Neural cell (in vitro differentiated cells): Measurements from ENCODE around the gene ERC2. TPM values are rescaled to one million over a fixed set of nuclear protein-coding genes. Genes with fewer than 3 reads are reported as not detected.

Source experiments
- H2AFZ ChIP-seq: fragments of 200-600, 300-800 bp; sonication (generic), shearing (Covaris generic); 2 replicates; pipeline ENCODE4 v1.6.0; 2014; ENCODE audit warnings: low read depth, mild to moderate bottlenecking, antibody characterized with exemption, low read length, moderate library complexity
- H3F3A ChIP-seq: fragments of 200-600 bp; shearing (Covaris generic); 2 replicates; pipeline ENCODE4 v1.6.1; 2016; ENCODE audit warnings: mild to moderate bottlenecking, moderate library complexity, mixed read lengths, antibody characterized with exemption, low read length; ENCODE audit not compliant: insufficient read depth, poor library complexity, severe bottlenecking
- H3K27ac ChIP-seq: fragments of 200-600, 300-800 bp; sonication (generic), shearing (Covaris generic); 2 replicates; pipeline ENCODE4 v1.5.1; 2014; ENCODE audit warnings: mild to moderate bottlenecking, low read length, moderate library complexity
- H3K27me3 ChIP-seq: fragments of 300-800, 200-600 bp; sonication (generic), shearing (Covaris generic); 2 replicates; pipeline ENCODE4 v1.6.0; 2014; ENCODE audit warnings: mild to moderate bottlenecking, low read depth, low read length, moderate library complexity; ENCODE audit not compliant: insufficient read depth
- H3K36me3 ChIP-seq: fragments of 300-800, 200-600 bp; sonication (generic), shearing (Covaris generic); 2 replicates; pipeline ENCODE4 v1.5.1; 2014; ENCODE audit warnings: mild to moderate bottlenecking, antibody characterized with exemption, low read length, moderate library complexity; ENCODE audit not compliant: insufficient read depth
- H3K4me2 ChIP-seq: fragments of 300-800, 200-600 bp; sonication (generic), shearing (Covaris generic); 2 replicates; pipeline ENCODE4 v1.6.0; 2014; ENCODE audit warnings: mild to moderate bottlenecking, low read length
- H3K4me3 ChIP-seq: fragments of 300-800, 200-600 bp; sonication (generic), shearing (Covaris generic); 2 replicates; pipeline ENCODE4 v1.5.1; 2014; ENCODE audit warnings: mild to moderate bottlenecking, low read length, moderate library complexity
- H3K79me2 ChIP-seq: fragments of 200-600 bp; shearing (Covaris generic); replicated peaks from 2 replicates; pipeline ENCODE4 v1.6.0; 2014; ENCODE audit warnings: mild to moderate bottlenecking, low read length, moderate library complexity; ENCODE audit not compliant: insufficient read depth
- H3K9ac ChIP-seq: fragments of 300-800, 200-600 bp; sonication (generic), shearing (Covaris generic); 2 replicates; pipeline ENCODE4 v1.6.1; 2016; ENCODE audit warnings: mild to moderate bottlenecking, low read length, mixed read lengths
- H3K9me2 ChIP-seq: fragments of 200-600 bp; shearing (Covaris generic); 2 replicates; pipeline ENCODE4 v1.6.1; 2016; ENCODE audit warnings: mild to moderate bottlenecking, low read length, mixed read lengths; ENCODE audit not compliant: insufficient read depth
- H3K9me3 ChIP-seq: fragments of 200-600, 300-800 bp; sonication (generic), shearing (Covaris generic); 2 replicates; pipeline ENCODE4 v1.6.1; 2016; ENCODE audit warnings: mild to moderate bottlenecking, mixed run types, low read length, moderate library complexity, mixed read lengths
- H4K20me1 ChIP-seq: fragments of 200-600 bp; shearing (Covaris generic); 2 replicates; pipeline ENCODE4 v1.6.1; 2016; ENCODE audit warnings: mild to moderate bottlenecking, mixed run types; ENCODE audit not compliant: insufficient read depth
- CTCF ChIP-seq: fragments of 450-650 bp; IDR thresholded peaks from 2 replicates; pipeline ENCODE4 v1.5.1; 2014; ENCODE audit warnings: antibody characterized with exemption, mild to moderate bottlenecking, moderate library complexity; ENCODE audit not compliant: poor library complexity, severe bottlenecking
- EP300 ChIP-seq: fragments of 450-650 bp; conservative IDR thresholded peaks from 2 replicates; pipeline ENCODE4 v1.6.1; 2014; ENCODE audit warnings: antibody characterized with exemption, mild to moderate bottlenecking, moderate library complexity; ENCODE audit not compliant: poor library complexity, severe bottlenecking
- EZH2 ChIP-seq: fragments of 200-600, 300-800 bp; shearing (Covaris generic), sonication (generic); IDR thresholded peaks from 2 replicates; pipeline ENCODE4 v1.6.1; 2014; ENCODE audit warnings: antibody characterized with exemption, low read length, borderline replicate concordance, mild to moderate bottlenecking; ENCODE audit not compliant: insufficient read depth, poor library complexity, severe bottlenecking
- MXI1 ChIP-seq: fragments of 450-650 bp; conservative IDR thresholded peaks from 2 replicates; pipeline ENCODE4 v1.6.1; 2014; ENCODE audit warnings: antibody characterized with exemption, mild to moderate bottlenecking; ENCODE audit not compliant: poor library complexity, severe bottlenecking
- POLR2AphosphoS5 ChIP-seq: IDR thresholded peaks from 2 replicates; pipeline ENCODE4 v1.6.1; 2012
- RAD21 ChIP-seq: fragments of 450-650 bp; conservative IDR thresholded peaks from 2 replicates; pipeline ENCODE4 v1.6.1; 2014; ENCODE audit warnings: antibody characterized with exemption, mild to moderate bottlenecking, moderate library complexity
- REST ChIP-seq: IDR thresholded peaks from 2 replicates; pipeline ENCODE4 v1.6.1; 2012; ENCODE audit warnings: borderline replicate concordance
- SMC3 ChIP-seq: fragments of 450-650 bp; conservative IDR thresholded peaks from 2 replicates; pipeline ENCODE4 v1.6.1; 2014; ENCODE audit warnings: antibody characterized with exemption, mild to moderate bottlenecking, moderate library complexity; ENCODE audit not compliant: poor library complexity
- TAF1 ChIP-seq: IDR thresholded peaks from 2 replicates; pipeline ENCODE4 v1.6.1; 2012; ENCODE audit warnings: low read depth
- polyA plus RNA-seq: library from polyadenylated mRNA; depleted of rRNA; stranded (reverse); fragments of >200 nt; gene quantifications from 2 replicates; pipeline ENCODE4 v1.2.3, GENCODE V29; 2014

Gene ERC2
- polyA plus RNA-seq, 1 donor from 2014 or later = 60.4 TPM

- Histone ChIP-seq H3K79me2 (no peaks in the 10 kb centered on the region), H3K4me2 (no peak overlapping the region), H3K9ac (no peak overlapping the region), H3K9me3 (no peaks in the 10 kb centered on the region), H3K4me3 (no peak overlapping the region), H3K36me3 (no peaks in the 10 kb centered on the region), H3K27me3 (no peaks in the 10 kb centered on the region), H4K20me1 (no peaks in the 10 kb centered on the region), H3K27ac (no peak overlapping the region), H3K9me2 (no peaks in the 10 kb centered on the region), H2AFZ (no peak overlapping the region), H3F3A (no peaks in the 10 kb centered on the region)
- no peak for TF ChIP-seq EP300
These were observed 831.7 kb downstream of the ERC2 start for GRCh38 chr3:55636300-55637195.

GRCh38 chr3:55634345-55634744 is 833.9 kb downstream of the ERC2 start:
- Histone ChIP-seq H3K27me3 (no peaks in the 10 kb centered on the region), H2AFZ (no peak overlapping the region), H3K4me2 (no peak overlapping the region), H3K79me2 (no peaks in the 10 kb centered on the region), H3K9me3 (no peaks in the 10 kb centered on the region), H3K9ac (no peak overlapping the region), H3K4me3 (no peak overlapping the region), H3F3A (no peaks in the 10 kb centered on the region), H3K36me3 (no peaks in the 10 kb centered on the region), H3K27ac (no peak overlapping the region), H4K20me1 (no peaks in the 10 kb centered on the region), H3K9me2 (no peaks in the 10 kb centered on the region)
- TF ChIP-seq RAD21 (no peak), POLR2AphosphoS5 (no peak), EZH2 (no peak), SMC3 (no peak), TAF1 (no peak), CTCF (no peak), REST (no peak), MXI1 (no peak), EP300 (no peak)
